ENCODE results near the gene ASAP2. TPM values are rescaled to one million over a fixed set of nuclear protein-coding genes. Genes with fewer than 3 reads are reported as not detected.

Gene ASAP2
- total RNA-seq, 4 donors from 2014 or later: 33.2 to 62.1 (median 54.5) TPM

- in situ Hi-C loops (cut with MboI; ENCODE audit: low pct_ligation_motif_present in 1 of 4, low pct_unique_long_range_greater_than_20kb in 1 of 4, low sequenced_read_pairs in 3 of 4) (no loop called here), intact Hi-C loops (cut with DNase I; ENCODE audit: low total_unique reads) (no loop called here)
- no peaks in the 10 kb centered on the region for H3K9me3 ChIP-seq
- no peaks in the 10 kb centered on the region for H3K4me1 ChIP-seq
- 91 to 93% methylated on average over 2 to 12 of the region's 12 CpGs for WGBS, 2 donors (ENCODE audit: low coverage in 1 of 2)
- no peak for DNase-seq
- no peaks in the 10 kb centered on the region for H3K27me3 ChIP-seq
- no peak for TF ChIP-seq POLR2A (IDR thresholded peaks at IDR 0.05)
- TF ChIP-seq POLR2AphosphoS5 (IDR thresholded peaks at IDR 0.05): no peak
- TF ChIP-seq EP300 (IDR thresholded peaks at IDR 0.05; ENCODE audit: low read depth): no peak
- TF ChIP-seq CTCF (IDR thresholded peaks at IDR 0.05): no peak
- no peaks in the 10 kb centered on the region for H3K36me3 ChIP-seq
- no peak overlapping the region for H3K27ac ChIP-seq
- H3K4me3 ChIP-seq: no peak overlapping the region
Observed at GRCh38 chr2:9291331-9291730, 84.7 kb downstream of the ASAP2 start.

GRCh38 chr2:9291866-9292265 is 85.3 kb downstream of the ASAP2 start:
- Histone ChIP-seq H3K9me3 (no peaks in the 10 kb centered on the region), H3K4me1 (peaks cover 0 to 4% (median 2%) of the 10 kb centered on the region in 4 donors), H3K27ac (no peak overlapping the region), H3K36me3 (no peaks in the 10 kb centered on the region), H3K4me3 (no peak overlapping the region), H3K27me3 (no peaks in the 10 kb centered on the region)
- in situ Hi-C loops (cut with MboI; ENCODE audit: low pct_ligation_motif_present in 1 of 4, low pct_unique_long_range_greater_than_20kb in 1 of 4, low sequenced_read_pairs in 3 of 4) (no loop called here), intact Hi-C loops (cut with DNase I; ENCODE audit: low total_unique reads) (no loop called here)
- 87 to 100% methylated on average over 1 to 5 of the region's 5 CpGs for WGBS, 2 donors (ENCODE audit: low coverage in 1 of 2)
- no peak for TF ChIP-seq POLR2A (IDR thresholded peaks at IDR 0.05)
- no peak for DNase-seq

DNA sequence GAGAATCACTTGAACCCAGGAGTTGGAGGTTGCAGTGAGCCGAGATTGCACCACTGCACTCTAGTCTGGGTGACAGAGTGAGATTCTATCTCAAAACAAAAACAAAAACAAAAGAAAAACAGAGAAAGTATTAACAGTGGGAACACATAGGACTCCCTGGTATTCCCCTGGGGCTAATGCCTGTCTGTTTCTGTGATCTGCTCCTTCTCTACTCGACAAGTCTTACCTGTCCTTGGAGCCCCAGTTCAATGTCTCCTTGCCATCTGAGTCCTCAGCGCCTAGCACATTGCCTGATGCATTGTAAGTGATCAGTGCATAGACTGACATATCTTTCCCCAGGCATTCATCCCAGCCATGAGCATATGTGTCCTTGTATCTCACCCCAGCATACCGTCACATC is 85.8 kb downstream of the ASAP2 start:
- Histone ChIP-seq H3K36me3 (no peaks in the 10 kb centered on the region), H3K4me3 (no peak overlapping the region), H3K4me1 (peaks cover 2 to 6% (median 4%) of the 10 kb centered on the region in 4 donors), H3K9me3 (no peaks in the 10 kb centered on the region), H3K27me3 (no peaks in the 10 kb centered on the region), H3K27ac (no peak overlapping the region)
- no peak for DNase-seq
- in situ Hi-C loops (cut with MboI; ENCODE audit: low pct_ligation_motif_present in 1 of 4, low pct_unique_long_range_greater_than_20kb in 1 of 4, low sequenced_read_pairs in 3 of 4): no loop called here
- intact Hi-C loops (cut with DNase I; ENCODE audit: low total_unique reads): no loop called here
- TF ChIP-seq POLR2A (IDR thresholded peaks at IDR 0.05): no peak
- no peak for TF ChIP-seq POLR2AphosphoS5 (IDR thresholded peaks at IDR 0.05)
- TF ChIP-seq EP300 (IDR thresholded peaks at IDR 0.05; ENCODE audit: low read depth): no peak
- no peak for TF ChIP-seq CTCF (IDR thresholded peaks at IDR 0.05)
- WGBS, 2 donors (ENCODE audit: low coverage in 1 of 2): 90 to 91% methylated on average over 2 to 4 of the region's 4 CpGs

- intact Hi-C loops (cut with DNase I; ENCODE audit: low total_unique reads): no loop called here
Observed at GRCh38 chr2:9294764-9295163, 88.2 kb downstream of the ASAP2 start.

More at GRCh38 chr2:9294764-9295163, 88.2 kb downstream of the ASAP2 start:
- no peak for DNase-seq
- in situ Hi-C loops (cut with MboI; ENCODE audit: low pct_ligation_motif_present in 1 of 4, low pct_unique_long_range_greater_than_20kb in 1 of 4, low sequenced_read_pairs in 3 of 4): no loop called here
- no peaks in the 10 kb centered on the region for H3K36me3 ChIP-seq
- 89% methylated on average over 6 of the region's 6 CpGs; no CpG with 5 or more reads in 1 of the 2 donors for WGBS, 2 donors (ENCODE audit: low coverage in 1 of 2)
- H3K27me3 ChIP-seq: no peaks in the 10 kb centered on the region
- no peak for TF ChIP-seq POLR2AphosphoS5 (IDR thresholded peaks at IDR 0.05)
- TF ChIP-seq CTCF (IDR thresholded peaks at IDR 0.05): no peak
- TF ChIP-seq POLR2A (IDR thresholded peaks at IDR 0.05): no peak
- TF ChIP-seq EP300 (IDR thresholded peaks at IDR 0.05; ENCODE audit: low read depth): no peak
- peaks cover 4 to 26% (median 12%) of the 10 kb centered on the region in 4 donors for H3K4me1 ChIP-seq
- no peaks in the 10 kb centered on the region for H3K9me3 ChIP-seq
- no peak overlapping the region for H3K4me3 ChIP-seq
- H3K27ac ChIP-seq: no peak overlapping the region

Measured in transverse colon (tissue), 4 donors.